GM19463 (cell line): ENCODE results near the gene MGAT5B.

ENCODE experiments used
- ATAC-seq: cut with Tn5 transposase; IDR thresholded peaks from one replicate; pipeline ENCODE4 v1.9.1; 2021; ENCODE audit warnings: mild to moderate bottlenecking, moderate library complexity; ENCODE audit not compliant: unreplicated experiment

The MGAT5B gene

DNA sequence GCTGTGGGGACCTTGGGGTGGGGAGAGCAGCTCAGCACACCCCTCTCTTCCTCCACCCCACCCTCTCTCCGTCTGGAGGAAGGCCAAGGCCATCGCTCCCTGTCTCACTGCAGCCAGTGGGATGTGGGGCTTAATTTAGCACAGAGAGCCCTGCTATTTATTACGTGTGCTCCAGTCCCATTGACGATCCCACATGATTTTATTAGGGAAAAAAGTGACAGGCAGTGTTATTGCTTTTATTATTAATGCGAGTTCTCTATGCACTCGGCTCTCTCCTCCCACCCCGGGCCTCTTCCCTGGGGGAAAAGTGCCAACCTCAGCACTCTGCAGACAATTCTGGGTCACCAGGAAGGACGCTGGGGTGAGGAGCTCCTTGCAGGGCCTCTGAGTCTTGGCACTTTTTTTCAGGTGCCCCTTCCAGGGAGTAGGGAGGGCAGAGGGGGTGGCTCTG is 57.3 kb downstream of the MGAT5B start:
- ATAC-seq = no peak

DNA sequence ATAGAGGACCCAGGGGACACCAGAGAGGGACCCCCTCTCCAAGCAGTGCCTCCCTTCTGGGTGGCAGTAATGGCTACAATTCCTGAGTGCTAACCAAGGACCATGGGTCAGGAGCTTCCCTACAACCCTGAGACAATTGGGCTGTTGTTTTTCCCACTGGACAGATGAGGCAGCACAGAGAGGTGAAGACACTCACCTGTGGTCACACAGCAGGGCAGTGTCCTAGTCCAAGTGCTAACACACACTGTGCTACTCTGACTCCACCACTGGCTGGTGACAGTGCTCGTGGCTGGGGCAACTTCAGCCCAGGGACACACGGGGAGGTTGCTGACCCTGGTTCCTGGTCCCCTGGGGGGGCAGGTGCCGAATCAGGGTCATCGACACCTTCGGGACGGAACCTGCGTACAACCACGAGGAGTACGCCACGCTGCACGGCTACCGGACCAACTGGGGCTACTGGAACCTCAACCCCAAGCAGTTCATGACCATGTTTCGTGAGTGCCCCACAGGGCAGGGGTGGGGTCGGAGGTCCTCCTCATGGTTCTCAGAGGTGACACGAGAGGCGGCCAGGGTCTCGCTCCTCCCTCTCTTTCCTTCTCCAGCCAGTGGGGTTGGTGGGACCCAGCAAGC is 58.1 kb downstream of the MGAT5B start:
- no peak for ATAC-seq

DNA sequence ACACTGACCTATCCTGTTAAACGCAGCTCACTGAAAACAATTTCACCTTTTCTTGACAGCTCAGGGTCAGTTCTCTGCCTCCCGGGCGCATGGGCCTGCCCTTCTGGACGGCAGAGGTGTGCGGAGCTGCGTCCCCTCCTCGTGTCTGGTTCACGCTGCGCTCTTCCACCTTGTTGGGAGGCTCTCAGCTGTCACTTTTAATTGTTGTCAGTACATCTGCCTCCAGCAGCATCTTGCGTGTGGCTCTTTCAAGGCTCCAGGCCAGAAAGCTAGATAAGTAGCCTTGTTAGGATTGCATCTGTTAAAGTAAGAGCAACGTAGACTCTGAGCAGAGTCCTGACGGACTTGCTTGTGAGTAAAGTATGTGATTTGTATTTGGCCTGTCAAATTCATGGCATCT is 59.4 kb downstream of the MGAT5B start:
- no peak for ATAC-seq

DNA sequence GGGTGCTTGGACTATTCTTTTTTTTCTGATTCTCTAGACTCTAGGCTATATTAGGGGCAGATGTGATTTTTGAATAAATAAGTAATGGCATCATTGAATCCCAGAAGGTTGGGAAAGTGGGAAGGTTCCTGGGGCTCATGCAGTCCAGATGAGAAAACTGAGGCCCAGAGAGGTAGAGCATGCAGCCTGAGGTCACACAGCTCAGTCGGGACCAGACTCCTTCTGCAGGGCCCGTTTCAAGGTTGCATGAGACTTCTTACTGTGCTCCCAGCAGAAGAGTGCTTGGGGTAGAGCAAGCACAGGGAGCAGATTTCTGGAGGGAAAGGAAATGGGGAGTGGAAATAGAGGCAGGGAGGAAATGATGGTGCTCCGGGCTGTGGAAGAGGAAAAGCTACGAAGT is 59.8 kb downstream of the MGAT5B start:
- ATAC-seq = no peak

DNA sequence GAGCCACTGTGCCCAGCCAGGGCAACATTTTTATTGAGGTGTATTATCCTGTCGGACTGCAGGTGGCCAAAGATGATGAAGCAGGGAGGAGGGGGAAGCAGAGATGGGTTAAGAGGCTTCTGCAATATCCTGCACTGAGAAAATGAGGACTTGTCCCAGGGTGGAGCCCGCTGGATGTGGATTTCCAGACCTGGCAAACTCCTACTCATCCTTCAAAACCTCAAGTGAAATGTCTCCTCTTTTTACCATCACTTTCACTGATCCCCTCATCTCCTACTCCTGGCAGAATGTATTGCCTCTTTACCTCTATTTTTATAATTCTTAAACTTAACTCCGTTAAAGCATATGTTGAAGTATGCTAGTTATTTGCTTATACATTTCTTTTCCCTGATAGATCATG is 60.9 kb downstream of the MGAT5B start:
- ATAC-seq = no peak

DNA sequence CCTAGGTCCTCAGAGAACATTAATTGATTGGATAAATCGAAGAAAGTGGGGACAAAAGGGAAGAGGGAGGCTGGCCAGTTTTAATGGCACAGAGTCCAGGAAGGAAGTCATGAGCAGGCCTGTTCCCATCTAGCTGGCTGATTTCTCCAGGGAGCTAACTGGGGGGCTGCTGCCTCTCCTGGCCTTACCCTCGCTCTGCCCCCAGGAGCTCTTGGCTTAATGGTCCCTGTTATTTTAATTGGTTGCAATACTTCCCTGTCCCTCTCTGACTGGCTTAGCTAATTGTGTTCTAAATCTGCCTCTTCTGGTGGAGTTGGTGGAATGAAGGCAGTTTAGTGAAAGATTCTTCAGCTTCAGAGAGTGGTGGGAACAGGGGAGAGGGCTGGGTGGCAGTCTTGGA is 61.4 kb downstream of the MGAT5B start:
- no peak for ATAC-seq

DNA sequence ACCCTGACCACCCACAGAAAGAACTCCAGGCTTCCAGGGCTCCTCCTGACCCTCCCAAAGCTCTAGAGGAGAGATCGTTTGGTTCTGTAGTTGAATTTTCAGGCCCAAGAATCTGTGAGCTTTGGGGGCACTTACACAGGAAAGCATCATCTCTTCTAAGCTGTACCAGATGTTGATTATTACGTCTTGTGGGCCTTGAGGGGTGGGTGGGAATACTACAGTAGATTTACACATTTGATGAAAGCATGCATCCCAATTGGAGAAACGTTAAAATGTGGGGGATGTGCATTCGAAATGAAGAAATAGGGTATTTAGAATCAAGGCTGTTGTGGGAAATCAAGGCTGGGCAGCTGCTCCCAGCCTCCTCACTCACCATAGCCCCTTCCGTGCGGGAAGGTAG is 61.9 kb downstream of the MGAT5B start:
- ATAC-seq = no peak

DNA sequence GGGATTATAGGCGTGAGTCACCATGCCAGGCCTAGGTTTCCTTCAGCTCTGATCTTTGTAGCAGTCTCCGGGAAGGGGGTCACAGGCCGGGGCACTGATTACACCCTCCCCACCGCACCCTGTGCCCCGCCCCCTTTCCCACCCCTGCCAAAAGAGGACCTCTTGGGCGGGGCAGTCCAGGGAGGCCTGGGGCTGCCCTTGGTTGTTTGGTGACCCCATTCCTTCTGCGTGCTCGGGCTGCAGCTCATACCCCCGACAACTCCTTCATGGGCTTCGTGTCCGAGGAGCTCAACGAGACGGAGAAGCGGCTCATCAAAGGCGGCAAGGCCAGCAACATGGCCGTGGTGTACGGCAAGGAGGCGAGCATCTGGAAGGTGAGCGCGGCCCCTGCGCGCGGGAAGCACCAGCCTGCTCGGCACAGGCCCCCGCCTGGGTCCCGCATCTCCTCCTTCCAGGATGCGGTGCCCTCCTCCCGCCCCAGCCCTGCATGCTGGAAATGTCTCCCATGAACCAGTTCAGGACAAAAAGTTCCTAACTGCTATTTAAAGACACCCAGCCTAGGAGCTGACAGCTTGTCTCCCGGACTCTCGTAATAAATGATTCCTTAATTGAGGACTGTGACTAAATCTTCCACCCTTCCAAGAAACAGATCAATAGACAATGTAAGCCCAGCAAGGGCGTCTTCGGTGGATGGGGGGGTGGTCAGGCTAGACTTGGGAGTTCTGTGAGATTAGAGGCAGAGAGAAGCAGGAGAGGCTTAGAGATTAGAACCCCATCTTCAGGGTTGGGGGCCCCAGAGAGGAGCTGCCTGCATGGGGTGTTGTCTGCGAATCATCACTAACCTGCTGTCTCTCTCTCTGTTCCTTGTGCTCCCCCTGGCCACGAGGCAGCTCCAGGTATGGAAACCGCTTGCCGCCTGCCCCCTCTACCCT is 64.5 kb downstream of the MGAT5B start:
- ATAC-seq = no peak

DNA sequence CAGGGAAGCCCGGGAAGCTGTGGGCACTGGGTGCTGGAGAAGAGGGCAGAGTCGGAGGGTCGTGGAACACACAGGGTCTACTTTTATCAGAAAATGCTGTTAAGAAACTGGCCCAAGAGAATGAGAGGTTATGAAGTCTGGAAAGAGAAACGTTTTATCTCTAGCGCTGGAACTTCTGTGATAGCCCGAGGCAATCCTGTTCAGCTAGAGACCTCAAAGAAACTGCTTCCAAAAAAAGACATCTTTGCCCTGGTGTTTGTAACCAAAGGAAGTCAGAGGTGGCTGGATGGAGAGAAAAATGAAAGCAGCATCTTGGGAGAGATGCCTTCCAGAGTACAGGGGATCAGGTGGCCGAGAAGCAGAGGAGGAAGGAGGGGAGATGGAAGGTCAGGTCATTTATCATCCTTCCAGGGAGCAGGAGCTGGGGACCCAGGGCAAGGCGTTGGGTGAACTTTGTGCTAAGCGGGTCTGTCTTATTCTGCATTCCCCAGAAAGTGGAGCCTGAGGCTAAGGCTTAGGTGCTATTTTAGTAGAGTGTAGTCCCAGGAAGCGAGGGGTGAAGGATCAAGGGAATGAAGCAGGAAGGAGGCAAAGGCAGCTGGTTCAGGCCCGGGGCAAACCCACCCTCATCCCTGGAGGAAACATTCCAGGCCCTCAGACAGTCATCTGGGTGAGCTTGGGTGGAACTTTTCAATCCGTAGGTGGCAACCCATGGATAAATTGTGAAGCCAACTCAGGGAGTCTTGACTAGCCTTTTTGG is 66.5 kb downstream of the MGAT5B start:
- no peak for ATAC-seq

DNA sequence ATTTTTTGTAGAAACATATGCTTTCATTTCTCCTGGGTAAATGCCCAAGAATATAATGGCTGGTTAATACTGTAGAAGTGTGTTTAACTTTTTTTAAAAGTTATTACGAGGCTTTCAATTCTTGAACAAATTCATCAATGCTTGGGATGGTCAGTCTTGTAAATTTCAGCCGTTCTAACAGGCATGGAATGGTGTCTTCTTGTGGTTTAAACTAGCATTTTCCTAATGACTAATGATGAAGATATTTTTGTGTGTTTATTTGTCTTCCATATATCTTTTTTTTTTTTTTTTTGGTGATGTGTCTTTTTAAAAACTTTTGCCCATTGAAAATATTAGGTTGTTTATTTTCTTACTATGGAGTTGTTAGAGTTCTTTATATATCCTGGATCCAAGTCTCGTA is 67.1 kb downstream of the MGAT5B start:
- ATAC-seq = no peak

DNA sequence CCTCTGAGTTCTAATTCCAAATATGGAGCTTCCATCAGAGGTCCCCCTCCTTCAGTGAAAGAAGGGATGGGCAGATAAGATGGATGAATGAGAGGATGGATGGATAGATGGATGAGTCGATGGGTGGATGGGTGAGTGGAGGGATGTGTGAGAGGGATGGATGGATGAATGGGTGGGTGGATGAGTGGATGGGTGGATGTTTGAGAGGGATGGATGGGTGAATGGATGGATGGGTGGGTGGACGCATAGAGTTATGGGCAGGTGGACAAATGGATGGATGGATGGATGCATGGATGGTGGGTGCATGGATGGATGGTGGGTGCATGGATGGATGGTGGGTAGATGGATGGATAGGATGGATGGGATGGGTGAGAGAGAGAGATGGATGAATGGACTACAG is 69.0 kb downstream of the MGAT5B start:
- ATAC-seq = no peak

DNA sequence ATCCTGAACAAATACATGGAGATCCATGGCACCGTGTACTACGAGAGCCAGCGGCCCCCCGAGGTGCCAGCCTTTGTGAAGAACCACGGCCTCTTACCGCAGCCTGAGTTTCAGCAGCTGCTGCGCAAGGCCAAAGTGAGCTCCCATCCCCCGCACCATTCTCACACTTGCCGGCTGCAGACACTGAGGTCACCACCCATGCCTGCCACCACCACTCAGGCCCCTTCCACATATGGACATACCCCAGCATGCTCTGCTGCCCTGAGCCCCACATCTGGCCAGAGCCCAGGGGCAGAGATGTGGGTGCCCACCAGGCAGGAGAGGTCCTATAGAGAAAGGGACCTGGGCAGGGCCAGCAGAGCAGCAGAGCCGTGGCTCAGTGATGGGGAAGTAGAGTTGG is 69.8 kb downstream of the MGAT5B start:
- ATAC-seq = no peak

DNA sequence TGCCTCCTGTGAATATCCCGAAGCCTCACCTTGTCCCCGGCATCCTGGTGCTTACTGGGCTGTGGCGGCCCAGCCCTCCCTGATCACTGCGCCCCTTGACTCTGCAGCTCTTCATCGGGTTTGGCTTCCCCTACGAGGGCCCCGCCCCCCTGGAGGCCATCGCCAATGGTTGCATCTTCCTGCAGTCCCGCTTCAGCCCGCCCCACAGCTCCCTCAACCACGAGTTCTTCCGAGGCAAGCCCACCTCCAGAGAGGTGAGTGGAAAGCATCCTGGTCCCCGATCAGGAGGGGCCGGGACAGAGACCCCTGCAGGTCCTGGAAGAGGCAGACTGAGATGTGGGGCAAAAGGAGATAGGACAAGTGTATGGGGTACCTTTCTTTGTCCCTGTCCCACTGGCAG is 72.1 kb downstream of the MGAT5B start:
- no peak for ATAC-seq

DNA sequence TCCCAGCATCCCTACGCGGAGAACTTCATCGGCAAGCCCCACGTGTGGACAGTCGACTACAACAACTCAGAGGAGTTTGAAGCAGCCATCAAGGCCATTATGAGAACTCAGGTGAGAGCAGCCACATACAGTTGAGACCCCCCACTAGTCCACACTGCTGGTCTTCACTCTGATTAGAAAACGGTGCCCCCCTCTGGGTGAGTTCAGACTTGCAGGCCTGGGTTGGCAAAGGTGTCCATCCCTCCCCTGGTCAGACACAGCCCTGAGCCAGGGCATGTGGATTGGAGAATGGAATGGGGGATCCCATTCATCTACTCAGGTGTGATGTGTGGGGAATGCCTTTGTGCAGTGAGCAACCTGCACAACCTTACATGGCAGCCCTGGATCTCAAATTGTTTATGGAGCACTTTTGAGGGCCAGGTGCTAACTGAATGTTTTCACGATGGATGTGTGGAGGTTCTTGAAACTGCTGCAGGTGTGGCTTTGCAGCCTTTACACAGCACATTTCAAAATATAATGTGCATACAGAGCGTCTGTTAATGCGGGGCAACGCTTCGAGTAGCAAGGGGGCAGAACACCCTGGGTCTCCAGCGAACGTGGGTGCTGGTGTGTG is 72.6 kb downstream of the MGAT5B start:
- no peak for ATAC-seq

DNA sequence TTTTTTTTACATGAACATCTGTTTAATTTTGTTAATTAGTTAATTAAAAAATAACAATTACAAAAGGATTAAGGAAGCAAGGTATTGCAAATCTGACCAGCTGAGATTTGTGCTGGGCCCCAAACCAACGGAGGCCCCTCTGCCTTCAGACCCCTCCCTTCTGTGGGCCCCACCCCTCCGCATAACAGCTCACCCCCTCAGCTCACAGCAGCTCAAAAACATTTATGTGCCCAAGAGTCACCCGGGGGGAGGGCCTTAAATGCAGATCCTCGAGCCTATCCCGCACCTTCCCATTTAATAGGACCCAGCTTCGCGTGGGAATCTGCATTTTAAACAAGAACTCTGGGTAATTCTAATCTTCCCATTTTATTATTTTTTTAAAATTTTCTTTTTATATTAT is 75.0 kb downstream of the MGAT5B start:
- ATAC-seq = no peak

DNA sequence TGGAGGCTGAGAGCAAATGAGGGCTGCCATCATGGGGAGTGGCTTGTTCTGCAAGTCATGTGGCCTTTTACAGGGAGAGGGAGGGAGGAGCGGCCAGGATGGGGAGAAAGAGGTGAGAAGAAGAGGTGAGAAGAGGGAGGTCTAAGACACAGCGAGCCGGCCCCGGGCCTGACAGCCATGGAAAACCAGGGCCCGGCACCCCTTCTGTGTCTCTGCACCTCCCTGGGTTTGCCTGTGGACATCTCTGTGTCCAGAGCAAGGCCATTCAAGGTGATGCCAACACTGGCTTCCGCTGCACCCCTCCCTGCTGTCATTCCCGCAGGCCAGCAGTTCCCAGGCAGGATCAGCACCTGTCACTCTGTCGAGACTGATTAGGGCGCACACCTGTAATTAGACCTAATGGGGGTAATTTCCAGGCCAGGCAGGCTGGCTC is 75.6 kb downstream of the MGAT5B start:
- ATAC-seq = no peak

DNA sequence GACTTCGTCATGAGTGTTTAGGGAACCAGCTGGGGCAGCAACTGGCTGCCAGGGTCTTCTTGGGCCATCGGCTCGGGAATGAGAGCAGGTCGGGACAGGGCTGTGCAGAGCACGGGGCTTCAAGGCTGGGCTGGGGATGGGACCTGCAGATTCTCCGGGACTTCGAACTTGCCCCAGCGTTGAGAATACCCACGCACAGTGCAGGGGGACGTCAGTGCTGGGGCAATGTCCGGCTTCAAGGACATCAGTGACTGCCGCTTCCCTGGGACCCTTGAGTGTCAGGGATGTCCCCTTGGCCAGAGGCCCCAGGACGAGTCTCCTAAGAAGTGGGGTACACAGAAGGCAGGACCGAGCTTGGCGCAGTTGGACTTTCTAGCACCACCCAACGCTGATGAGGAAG is 76.3 kb downstream of the MGAT5B start:
- no peak for ATAC-seq

DNA sequence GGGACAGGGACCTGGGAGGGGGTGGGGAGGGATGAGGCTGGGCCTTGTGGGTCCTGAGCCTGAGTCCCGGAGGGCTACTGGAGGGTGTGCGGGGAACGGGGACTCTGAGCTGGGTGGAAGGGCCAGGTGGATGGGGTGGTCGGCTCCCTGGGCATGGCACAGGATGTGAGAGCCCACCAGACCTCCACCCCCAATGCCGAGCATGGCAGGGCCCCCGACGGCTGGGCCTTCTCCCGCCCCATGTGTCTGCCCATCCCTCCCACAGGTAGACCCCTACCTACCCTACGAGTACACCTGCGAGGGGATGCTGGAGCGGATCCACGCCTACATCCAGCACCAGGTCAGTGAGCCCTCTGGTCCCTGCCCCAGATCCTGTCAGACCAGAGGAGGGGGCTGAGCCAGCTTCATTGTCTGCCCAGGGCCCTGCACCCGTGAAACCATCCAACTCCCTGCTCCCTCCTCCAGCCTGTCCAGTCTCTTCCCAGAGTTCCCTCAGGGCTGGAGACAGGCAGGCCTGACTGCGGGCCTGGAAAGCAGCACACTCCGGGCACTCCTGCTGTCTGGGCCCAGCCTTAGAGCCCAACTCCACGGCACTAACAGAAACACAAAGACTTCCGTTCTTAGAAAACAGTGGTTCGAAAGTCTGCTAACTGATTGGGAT is 78.0 kb downstream of the MGAT5B start:
- no peak for ATAC-seq

DNA sequence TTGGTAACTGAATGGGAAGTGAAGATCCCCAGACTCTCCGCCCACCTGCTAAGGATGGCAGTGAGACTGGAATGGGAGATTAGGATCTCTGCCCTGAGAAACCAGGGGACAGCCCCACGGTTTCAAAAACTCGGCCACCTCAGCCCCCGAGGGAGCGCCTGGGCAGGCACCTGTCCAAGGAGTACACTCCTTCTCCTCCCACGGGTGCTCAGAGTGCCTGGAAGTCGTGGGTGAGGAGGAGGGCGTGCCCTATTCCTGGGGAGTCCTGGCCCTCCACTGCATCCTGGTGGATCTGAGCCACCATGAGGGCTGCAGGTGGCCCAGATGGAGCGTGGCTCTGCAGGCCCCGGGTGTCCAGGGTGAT is 78.5 kb downstream of the MGAT5B start:
- no peak for ATAC-seq

DNA sequence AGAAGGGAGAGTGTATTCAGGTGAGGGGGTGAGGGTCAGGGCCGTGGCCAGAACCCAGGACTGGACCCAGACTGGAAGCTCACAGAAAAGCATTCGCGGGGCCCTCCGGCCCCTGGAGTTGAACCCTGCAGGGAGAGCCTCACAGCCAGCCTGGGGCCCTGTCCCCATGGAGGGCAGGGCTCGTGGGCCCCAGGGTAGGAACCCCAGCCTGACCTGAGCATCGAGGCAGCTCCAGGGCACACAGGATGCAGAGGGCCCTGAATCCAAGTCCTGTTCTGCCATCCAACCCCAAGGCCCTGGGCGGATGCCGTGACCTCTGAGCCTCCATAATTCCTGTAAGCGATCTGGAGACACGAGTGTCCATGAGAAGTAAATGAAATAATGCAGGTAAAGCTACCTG is 79.1 kb downstream of the MGAT5B start:
- ATAC-seq = no peak

DNA sequence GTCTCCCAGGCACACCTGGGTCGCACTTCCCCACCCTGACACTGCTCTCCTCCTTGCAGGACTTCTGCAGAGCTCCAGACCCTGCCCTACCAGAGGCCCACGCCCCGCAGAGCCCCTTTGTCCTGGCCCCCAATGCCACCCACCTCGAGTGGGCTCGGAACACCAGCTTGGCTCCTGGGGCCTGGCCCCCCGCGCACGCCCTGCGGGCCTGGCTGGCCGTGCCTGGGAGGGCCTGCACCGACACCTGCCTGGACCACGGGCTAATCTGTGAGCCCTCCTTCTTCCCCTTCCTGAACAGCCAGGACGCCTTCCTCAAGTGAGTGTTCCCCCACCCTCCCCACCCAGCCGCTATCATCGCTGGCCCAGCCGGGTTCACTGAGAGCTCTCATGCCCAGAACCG is 79.6 kb downstream of the MGAT5B start:
- no peak for ATAC-seq
